Left ventricle myocardium inferior (tissue), 1 donor: ENCODE measurements around the gene BRD3. TPM values are rescaled to one million over a fixed set of nuclear protein-coding genes. Genes with fewer than 3 reads are reported as not detected.

ENCODE experiments used
- DNase-seq: peaks from one replicate; pipeline ENCODE4 v3.0.0-alpha.2; 2020
- H3K27ac ChIP-seq: fragments of 200-600 bp; replicated peaks from 2 replicates; pipeline ENCODE4 v1.8.0; 2021
- H3K27me3 ChIP-seq: fragments of 200-600 bp; 2 replicates; pipeline ENCODE4 v1.8.0; 2021; ENCODE audit warnings: low read depth
- H3K36me3 ChIP-seq: fragments of 200-600 bp; 2 replicates; pipeline ENCODE4 v1.8.0; 2021
- H3K4me1 ChIP-seq: fragments of 200-600 bp; 2 replicates; pipeline ENCODE4 v1.8.0; 2021
- H3K4me3 ChIP-seq: fragments of 200-600 bp; 2 replicates; pipeline ENCODE4 v1.8.0; 2021; ENCODE audit warnings: mild to moderate bottlenecking, moderate library complexity
- H3K9me3 ChIP-seq: fragments of 200-600 bp; replicated peaks from 2 replicates; pipeline ENCODE4 v1.8.0; 2021
- intact Hi-C: fragments of 100-400 bp; cut with micrococcal nuclease; formaldehyde crosslinking; loops from one replicate; pipeline ENCODE4 v1.11.0; 2022
- total RNA-seq: library from RNA; stranded (reverse); fragmentation: NEBNext Ultra II Directional; extraction: Animal tissue kit (Norgen Biotek cat#: 25700); gene quantifications from one replicate; pipeline ENCODE4 v1.2.1, GENCODE V29; 2021
- TF ChIP-seq, protein P1 (sequence below): fragments of 200-600 bp; IDR thresholded peaks from 2 replicates; pipeline ENCODE4 v1.8.0; 2021; ENCODE audit warnings: antibody characterized with exemption, mild to moderate bottlenecking, borderline replicate concordance
- donor health status: DM: no; HTN: yes; CAD: no; lungs with severe emphysema.

BRD3 gene
- total RNA-seq, 1 donor from 2014 or later = 24.7 TPM

DNA sequence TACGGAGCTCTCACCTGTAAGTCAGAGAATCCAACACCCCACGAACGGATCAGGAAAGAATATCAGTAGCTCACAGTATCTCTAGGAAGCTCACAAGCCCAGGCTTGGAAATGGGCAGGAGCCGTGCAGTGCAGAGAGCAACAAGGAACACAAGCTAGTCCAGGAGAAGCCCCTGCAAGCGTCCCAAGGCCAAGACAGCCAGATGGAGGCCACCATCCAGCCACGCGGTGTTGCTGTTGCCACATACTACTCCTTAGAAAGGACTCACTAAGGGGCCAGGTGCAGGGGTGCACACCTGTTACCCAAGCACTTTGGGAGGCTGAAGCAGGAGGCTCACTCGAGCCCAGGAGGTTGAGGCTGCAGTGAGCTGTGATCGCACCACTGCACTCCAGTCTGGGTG, 60.3 kb downstream of the BRD3 start:
- Histone ChIP-seq H3K27me3 (peaks cover 16% of the 10 kb centered on the region), H3K36me3 (no peaks in the 10 kb centered on the region), H3K4me1 (no peaks in the 10 kb centered on the region), H3K4me3 (no peak overlapping the region), H3K27ac (no peak overlapping the region), H3K9me3 (no peaks in the 10 kb centered on the region)
- intact Hi-C loops = no loop called here
- DNase-seq = no peak
- TF ChIP-seq, protein P1, sequence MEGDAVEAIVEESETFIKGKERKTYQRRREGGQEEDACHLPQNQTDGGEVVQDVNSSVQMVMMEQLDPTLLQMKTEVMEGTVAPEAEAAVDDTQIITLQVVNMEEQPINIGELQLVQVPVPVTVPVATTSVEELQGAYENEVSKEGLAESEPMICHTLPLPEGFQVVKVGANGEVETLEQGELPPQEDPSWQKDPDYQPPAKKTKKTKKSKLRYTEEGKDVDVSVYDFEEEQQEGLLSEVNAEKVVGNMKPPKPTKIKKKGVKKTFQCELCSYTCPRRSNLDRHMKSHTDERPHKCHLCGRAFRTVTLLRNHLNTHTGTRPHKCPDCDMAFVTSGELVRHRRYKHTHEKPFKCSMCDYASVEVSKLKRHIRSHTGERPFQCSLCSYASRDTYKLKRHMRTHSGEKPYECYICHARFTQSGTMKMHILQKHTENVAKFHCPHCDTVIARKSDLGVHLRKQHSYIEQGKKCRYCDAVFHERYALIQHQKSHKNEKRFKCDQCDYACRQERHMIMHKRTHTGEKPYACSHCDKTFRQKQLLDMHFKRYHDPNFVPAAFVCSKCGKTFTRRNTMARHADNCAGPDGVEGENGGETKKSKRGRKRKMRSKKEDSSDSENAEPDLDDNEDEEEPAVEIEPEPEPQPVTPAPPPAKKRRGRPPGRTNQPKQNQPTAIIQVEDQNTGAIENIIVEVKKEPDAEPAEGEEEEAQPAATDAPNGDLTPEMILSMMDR = no peak

DNA sequence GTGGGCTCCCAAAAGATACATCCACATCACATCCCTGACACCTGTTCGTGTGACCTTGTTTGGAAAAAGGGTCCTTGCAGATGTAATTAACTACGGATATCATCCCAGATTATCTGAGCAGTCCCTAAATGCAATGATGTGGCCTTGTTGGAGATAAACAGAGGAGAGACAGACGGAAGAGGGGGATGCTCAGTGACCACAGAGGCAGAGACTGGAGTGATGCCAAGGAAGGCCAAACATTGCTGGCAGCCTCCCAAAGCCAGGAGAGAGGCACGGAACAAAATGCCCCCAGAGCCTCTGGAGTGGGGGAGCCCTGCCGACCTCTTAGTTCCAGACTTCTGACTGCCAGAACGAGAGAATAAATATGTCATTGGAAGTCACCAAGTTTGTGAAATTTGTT, 60.7 kb downstream of the BRD3 start:
- TF ChIP-seq, protein P1 = no peak

DNA sequence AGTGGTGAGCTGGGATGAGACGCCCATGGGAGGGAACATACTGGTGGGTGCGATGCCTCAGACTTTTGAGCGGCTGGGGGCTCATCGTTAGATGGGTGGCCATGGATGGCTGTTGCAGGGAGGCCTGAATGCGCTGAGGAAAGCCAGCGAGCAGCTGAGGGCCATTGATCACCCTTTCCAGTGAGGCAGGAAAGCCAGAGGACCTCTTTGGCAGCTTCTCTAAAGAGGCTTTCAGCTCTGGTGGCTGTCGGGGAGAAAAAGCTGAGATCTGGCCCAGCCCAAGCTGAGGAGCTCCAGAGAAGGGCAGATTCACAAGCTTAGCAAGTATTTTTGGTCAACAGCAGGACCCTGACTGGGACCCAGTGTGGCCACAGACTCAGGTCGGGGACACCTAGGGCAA, 62.4 kb downstream of the BRD3 start:
- Histone ChIP-seq H3K4me3 (no peak overlapping the region), H3K36me3 (no peaks in the 10 kb centered on the region), H3K4me1 (no peaks in the 10 kb centered on the region), H3K27me3 (peaks cover 16% of the 10 kb centered on the region), H3K9me3 (no peaks in the 10 kb centered on the region), H3K27ac (no peak overlapping the region)
- TF ChIP-seq, protein P1 = no peak
- intact Hi-C loops = no loop called here
- no peak for DNase-seq

More for the DNA sequence above, 60.7 kb downstream of the BRD3 start:
- intact Hi-C loops = no loop called here
- no peaks in the 10 kb centered on the region for H3K36me3 ChIP-seq
- H3K27ac ChIP-seq = no peak overlapping the region
- no peaks in the 10 kb centered on the region for H3K4me1 ChIP-seq
- no peak overlapping the region for H3K4me3 ChIP-seq
- H3K27me3 ChIP-seq = peaks cover 16% of the 10 kb centered on the region
- DNase-seq = no peak
- no peaks in the 10 kb centered on the region for H3K9me3 ChIP-seq

DNA sequence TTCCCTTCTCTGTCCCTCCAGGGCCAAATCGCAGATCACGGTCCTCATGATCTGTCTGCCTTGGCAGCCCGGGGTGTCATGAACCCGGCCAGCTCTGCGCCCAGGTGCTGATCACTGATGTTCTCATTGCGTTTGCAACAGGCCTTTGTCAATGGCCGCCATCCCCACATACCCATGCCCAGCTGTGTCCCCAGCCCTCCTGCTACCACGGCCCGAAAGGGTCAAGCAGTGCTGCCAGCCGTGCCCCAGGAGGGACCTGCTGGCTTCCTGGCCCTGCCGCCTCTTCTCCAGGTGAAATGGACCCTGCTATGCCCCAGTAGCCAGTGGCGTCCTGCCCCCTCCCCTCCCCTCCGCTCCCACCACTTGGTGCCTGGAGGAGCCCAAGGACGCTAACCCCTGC, 62.9 kb downstream of the BRD3 start:
- Histone ChIP-seq H3K36me3 (no peaks in the 10 kb centered on the region), H3K27me3 (peaks cover 16% of the 10 kb centered on the region), H3K4me3 (no peak overlapping the region), H3K9me3 (no peaks in the 10 kb centered on the region), H3K4me1 (no peaks in the 10 kb centered on the region), H3K27ac (no peak overlapping the region)
- intact Hi-C loops = no loop called here
- TF ChIP-seq, protein P1 = no peak
- no peak for DNase-seq

DNA sequence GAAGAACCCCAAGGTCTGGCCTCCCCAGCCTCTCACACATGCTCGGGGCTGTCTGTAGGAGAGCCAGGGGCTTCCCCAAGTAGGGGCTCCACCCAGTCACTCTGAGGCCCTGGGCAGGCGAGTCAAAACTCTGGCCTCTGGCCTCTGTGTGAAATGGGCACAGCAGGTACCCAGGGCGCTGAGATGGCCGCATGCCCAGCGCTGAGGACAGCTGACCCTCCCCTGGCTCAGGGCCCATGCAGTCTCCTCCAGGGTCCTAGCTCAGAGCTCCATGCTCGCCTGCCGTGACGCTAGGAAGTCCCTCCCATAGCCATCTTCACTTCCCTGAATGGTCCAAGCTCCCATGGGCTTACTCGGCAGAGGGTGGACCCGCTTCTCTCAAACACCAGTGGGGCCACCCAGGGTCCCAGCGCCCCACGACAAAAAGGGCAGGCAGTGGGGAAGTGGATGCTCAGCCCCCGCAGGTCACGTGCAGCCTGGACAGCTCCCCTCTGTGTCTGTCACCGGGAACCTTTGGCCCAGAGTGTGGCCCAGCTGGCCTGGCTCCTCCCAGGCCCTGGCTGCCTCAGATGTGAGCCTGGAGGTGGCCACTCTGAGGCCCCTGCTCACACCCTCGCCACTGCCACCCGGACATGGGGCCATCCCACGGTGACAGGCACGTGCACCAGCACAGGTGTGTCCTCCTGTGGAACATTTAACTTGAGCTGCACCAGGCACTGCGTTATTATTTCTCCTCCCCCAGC, 63.5 kb downstream of the BRD3 start:
- Histone ChIP-seq H3K4me1 (no peaks in the 10 kb centered on the region), H3K36me3 (no peaks in the 10 kb centered on the region), H3K4me3 (no peak overlapping the region), H3K9me3 (no peaks in the 10 kb centered on the region), H3K27me3 (peaks cover 16% of the 10 kb centered on the region), H3K27ac (no peak overlapping the region)
- TF ChIP-seq, protein P1 = no peak
- intact Hi-C loops = no loop called here
- no peak for DNase-seq
